GM06990 (cell line): ENCODE data around the gene GFRA1.

Experiments
- DNase-seq: peaks from one replicate; pipeline ENCODE4 v3.0.0-alpha.2; 2011; ENCODE audit not compliant: insufficient read length; ENCODE audit errors: extremely low read depth
- H3K27me3 ChIP-seq: replicated peaks from 2 replicates; pipeline ENCODE4 v1.6.0; 2011; ENCODE audit warnings: low read length; ENCODE audit not compliant: control insufficient read depth, insufficient read depth
- H3K36me3 ChIP-seq: 2 replicates; pipeline ENCODE4 v1.5.1; 2011; ENCODE audit warnings: low read length; ENCODE audit not compliant: control insufficient read depth, insufficient read depth
- H3K4me3 ChIP-seq: replicated peaks from 2 replicates; pipeline ENCODE4 v1.5.1; 2011; ENCODE audit warnings: low read depth, mild to moderate bottlenecking, control low read depth, low read length
- TF ChIP-seq, protein P1 (sequence below): IDR thresholded peaks from 2 replicates; pipeline ENCODE4 v1.5.1; 2011; ENCODE audit warnings: low read length, control low read depth, mild to moderate bottlenecking, inconsistent platforms; ENCODE audit not compliant: insufficient read depth, poor library complexity, severe bottlenecking

GFRA1 gene

DNA sequence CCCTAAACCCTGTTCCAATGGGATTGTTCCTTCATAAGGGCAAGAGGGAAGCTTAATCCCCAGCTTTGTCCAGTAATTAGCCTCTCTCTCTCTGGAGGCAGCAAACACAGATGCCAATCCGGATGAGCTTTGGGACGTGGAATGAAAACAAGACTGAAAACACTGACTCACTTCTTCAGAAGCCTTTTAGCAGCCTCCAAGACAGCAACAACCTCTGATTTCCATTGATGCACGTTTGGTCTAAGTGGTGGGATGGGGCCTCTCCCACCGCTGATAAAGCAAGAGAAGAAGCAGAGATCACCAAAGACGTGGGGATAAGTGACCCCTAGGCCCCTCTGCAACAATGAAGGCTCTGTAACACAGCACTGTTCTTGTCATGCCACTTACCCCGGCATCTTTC is 5.8 kb upstream of the GFRA1 start:
- TF ChIP-seq, protein P1, sequence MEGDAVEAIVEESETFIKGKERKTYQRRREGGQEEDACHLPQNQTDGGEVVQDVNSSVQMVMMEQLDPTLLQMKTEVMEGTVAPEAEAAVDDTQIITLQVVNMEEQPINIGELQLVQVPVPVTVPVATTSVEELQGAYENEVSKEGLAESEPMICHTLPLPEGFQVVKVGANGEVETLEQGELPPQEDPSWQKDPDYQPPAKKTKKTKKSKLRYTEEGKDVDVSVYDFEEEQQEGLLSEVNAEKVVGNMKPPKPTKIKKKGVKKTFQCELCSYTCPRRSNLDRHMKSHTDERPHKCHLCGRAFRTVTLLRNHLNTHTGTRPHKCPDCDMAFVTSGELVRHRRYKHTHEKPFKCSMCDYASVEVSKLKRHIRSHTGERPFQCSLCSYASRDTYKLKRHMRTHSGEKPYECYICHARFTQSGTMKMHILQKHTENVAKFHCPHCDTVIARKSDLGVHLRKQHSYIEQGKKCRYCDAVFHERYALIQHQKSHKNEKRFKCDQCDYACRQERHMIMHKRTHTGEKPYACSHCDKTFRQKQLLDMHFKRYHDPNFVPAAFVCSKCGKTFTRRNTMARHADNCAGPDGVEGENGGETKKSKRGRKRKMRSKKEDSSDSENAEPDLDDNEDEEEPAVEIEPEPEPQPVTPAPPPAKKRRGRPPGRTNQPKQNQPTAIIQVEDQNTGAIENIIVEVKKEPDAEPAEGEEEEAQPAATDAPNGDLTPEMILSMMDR = no peak
- no peak for DNase-seq
- Histone ChIP-seq H3K4me3 (no peak overlapping the region), H3K36me3 (no peaks in the 10 kb centered on the region), H3K27me3 (no peaks in the 10 kb centered on the region)

DNA sequence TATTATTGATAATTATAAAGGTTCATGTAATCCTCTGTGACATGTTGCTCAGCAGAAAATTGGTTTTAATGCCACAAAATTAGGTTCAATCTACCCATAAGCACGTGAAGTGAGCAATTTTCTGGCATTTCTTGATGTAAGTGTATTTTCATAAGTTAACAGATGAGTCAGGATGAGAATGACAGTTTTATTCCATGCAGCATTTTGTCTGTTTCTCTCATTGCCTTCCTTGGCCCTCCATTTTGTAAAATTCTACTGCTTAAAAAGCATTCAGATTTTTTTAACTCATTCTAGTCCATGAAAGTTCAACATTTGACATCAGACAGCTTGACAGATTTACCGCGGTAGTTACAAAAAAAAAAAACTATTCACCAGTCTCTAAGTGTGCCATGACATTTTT is 4.0 kb upstream of the GFRA1 start:
- TF ChIP-seq, protein P1 = no peak

DNA sequence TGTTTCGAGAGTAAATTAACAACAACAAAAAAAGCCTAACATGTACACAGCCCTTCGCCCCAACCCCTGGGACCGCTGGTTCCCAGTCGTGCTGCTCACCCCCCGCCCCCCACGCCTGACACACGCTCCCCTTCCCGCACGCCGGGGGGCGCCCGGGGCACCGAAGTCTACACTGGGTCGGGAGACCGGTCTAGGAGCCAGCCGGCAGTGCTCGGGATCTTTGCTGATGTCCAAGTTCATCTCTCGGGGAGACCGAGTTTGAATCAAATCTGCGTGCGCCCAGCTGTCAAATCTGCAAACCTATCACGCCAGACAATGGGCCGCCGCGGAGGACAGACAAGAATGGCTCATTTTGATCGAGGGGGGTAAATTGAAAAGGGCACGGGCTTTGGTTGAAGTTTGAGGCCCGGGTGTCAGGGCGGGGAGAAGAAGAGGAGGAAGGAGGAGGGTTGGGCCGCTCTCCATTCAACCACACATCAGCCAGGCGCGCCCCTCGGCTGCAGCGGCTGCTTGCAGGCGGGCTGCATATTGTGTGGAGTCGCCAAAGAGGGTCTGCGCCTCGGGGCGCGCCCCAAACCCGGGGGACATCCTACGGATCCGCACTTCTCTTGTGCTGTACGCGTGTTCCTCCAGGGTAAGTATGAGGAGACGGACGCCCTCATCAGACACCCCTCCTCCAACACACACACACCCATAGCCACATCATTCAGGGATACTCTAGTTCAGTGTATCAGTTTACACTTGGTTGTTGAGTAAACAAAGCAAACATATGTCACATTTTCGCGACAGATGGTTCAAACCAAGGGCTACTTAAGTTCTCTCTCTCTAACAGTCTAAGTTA is 1.3 kb upstream of the GFRA1 start:
- Histone ChIP-seq H3K4me3 (no peak overlapping the region), H3K27me3 (peaks cover 2% of the 10 kb centered on the region), H3K36me3 (no peaks in the 10 kb centered on the region)
- no peak for DNase-seq
- TF ChIP-seq, protein P1 = no peak

More for the DNA sequence above, 4.0 kb upstream of the GFRA1 start:
- no peak for DNase-seq
- H3K27me3 ChIP-seq = peaks cover 2% of the 10 kb centered on the region; the same call in 1 of the 2 replicates
- no peaks in the 10 kb centered on the region for H3K36me3 ChIP-seq
- H3K4me3 ChIP-seq = no peak overlapping the region

DNA sequence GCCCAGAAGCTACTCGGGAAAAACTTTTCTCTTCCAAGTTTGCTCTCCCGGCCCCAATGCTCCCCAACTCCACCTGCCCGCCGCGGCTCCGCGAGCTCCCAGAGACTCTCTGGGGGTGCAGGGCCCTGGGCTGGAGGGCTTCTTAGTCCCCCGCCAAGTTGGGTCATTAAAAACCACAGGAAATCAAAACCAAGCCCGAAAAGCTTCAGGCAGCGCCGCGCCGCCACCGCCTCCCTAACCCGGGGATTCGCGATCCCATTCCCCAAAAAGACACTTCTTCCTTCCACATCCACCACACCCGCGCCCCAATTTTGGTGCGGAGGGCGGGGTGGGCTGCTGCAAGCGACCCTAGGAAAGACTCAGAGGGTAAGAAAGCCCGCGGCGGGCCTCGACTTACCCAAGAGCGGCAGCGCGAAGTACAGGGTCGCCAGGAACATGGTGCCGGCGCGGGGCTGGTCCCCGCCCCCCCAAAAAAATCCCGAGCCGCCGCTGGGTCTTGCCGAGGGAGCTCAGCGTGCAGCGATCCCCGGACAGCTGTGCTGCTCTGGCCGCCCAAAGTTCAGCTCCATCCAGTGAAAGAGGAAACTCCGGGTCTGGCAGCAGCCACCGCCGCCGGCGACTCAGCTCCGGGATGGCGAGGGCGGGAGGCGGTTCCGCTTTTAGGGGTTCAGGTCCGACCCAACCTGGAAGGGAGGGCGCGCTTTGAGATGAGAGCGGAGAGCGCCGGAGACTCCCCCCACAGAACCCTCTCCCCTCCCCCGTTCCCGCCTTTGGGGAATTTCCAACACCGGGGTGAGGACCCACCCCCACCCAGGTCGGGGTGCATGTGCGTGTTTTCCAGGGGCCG is 1.2 kb downstream of the GFRA1 start:
- Histone ChIP-seq H3K4me3 (peak overlapping the region; percentile 38), H3K36me3 (no peaks in the 10 kb centered on the region), H3K27me3 (peaks cover 2% of the 10 kb centered on the region)
- TF ChIP-seq, protein P1 = no peak
- no peak for DNase-seq

DNA sequence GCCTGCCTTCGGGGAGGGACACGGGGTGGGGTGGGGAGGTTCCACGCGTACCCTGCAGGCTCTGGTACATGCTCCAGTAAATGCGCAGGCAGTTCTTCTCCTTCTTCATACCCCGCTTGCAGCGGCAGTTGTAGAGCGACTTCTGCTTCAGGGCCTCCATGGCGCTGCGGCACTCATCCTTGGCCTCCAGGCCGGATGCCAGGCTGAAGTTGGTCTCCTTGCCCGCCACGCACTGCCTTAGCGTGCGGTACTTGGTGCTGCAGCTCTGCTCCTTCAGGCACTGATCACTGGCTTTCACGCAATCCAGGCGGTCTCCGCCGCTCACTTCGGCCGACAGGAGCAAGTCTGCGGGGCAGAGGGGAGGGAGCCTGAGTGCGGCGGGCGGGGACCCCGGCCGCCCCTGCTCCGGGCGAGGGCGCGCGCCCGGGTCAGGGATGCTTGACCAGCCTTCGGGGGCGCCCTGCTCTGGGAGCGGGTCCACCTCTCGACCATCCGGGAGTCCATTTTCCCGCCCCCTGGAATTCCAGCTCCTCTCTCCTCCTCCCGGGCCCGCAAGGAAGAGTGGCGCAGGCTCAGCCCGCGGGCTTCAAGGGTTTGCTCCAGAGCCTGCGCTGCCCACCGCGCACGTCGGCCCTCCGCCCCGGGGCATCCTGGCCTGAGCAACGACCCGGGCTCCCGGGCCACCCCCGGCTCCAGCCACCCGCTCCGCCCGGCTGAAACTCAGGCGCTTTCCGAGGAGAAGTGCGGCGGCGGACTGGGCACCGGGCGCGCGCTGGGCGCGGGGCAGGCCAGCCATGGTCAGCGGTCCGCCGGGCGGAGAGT is 2.0 kb downstream of the GFRA1 start:
- no peak for DNase-seq
- H3K36me3 ChIP-seq = no peaks in the 10 kb centered on the region
- peaks cover 2% of the 10 kb centered on the region for H3K27me3 ChIP-seq
- H3K4me3 ChIP-seq = no peak overlapping the region
- TF ChIP-seq, protein P1 = no peak
